ENCODE results near the gene CPB1. TPM values are rescaled to one million over a fixed set of nuclear protein-coding genes. Genes with fewer than 3 reads are reported as not detected.

CPB1 gene
- total RNA-seq, 1 experiment from 2014 or later = not detected

DNA sequence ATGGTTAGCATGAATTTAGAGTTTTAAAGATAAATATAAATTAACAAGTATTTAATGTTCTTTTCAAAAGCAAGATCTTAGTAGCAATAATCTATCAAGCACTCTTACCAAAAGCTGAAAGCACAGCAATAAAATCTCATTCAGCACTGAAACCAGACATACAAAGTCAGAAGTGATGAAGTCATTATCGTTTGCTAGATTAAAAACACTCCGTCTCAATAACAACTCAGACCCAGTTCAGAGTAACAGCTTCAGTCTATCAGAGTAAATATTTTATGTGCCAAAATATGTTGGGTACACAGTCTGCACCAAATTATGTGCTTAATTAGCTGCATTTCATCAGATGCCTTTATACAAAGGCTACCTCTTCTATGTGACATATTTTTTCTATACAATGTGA is 79.1 kb downstream of the CPB1 start:
- DNase-seq (no peak), ATAC-seq (no peak)
- Histone ChIP-seq H3K9ac (ENCODE audit: low read length) (no peak overlapping the region), H3K9me3 (ENCODE audit: low read length) (no peaks in the 10 kb centered on the region), H3K4me3 (ENCODE audit: low read length) (no peak overlapping the region), H3K27ac (ENCODE audit: low read length) (no peak overlapping the region), H3K36me3 (ENCODE audit: low read depth, low read length) (no peaks in the 10 kb centered on the region), H3K79me2 (ENCODE audit: low read length) (no peaks in the 10 kb centered on the region), H3K9me2 (replicated peaks; ENCODE audit: low read length) (no peaks in the 10 kb centered on the region), H4K20me1 (ENCODE audit: low read length) (no peaks in the 10 kb centered on the region), H3K27me3 (ENCODE audit: low read length) (peaks cover 21% of the 10 kb centered on the region; the same call in 1 of the 2 replicates), H3K4me1 (ENCODE audit: insufficient read depth, low read length) (0 out of 2 replicates have a peak, but pooled peaks cover 9% of the 10 kb centered on the region), H3K4me2 (ENCODE audit: low read length) (no peak overlapping the region), H3F3A (ENCODE audit: low read length, unreplicated experiment) (no peaks in the 10 kb centered on the region), H2AFZ (ENCODE audit: low read length) (no peak overlapping the region)
- intact Hi-C loops (cut with micrococcal nuclease) = no loop called here
- TF ChIP-seq EZH2 (IDR thresholded peaks at IDR 0.05; ENCODE audit: low read length, unreplicated experiment) = no peak
- TF ChIP-seq EZH2phosphoT487 (IDR thresholded peaks at IDR 0.05; ENCODE audit: borderline replicate concordance, low read length) = no peak
- TF ChIP-seq, protein P1, sequence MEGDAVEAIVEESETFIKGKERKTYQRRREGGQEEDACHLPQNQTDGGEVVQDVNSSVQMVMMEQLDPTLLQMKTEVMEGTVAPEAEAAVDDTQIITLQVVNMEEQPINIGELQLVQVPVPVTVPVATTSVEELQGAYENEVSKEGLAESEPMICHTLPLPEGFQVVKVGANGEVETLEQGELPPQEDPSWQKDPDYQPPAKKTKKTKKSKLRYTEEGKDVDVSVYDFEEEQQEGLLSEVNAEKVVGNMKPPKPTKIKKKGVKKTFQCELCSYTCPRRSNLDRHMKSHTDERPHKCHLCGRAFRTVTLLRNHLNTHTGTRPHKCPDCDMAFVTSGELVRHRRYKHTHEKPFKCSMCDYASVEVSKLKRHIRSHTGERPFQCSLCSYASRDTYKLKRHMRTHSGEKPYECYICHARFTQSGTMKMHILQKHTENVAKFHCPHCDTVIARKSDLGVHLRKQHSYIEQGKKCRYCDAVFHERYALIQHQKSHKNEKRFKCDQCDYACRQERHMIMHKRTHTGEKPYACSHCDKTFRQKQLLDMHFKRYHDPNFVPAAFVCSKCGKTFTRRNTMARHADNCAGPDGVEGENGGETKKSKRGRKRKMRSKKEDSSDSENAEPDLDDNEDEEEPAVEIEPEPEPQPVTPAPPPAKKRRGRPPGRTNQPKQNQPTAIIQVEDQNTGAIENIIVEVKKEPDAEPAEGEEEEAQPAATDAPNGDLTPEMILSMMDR (conservative IDR thresholded peaks at IDR 0.05; ENCODE audit: low read depth, low read length) = no peak
- POLR2A ChIA-PET (ENCODE audit: unreplicated experiment) = no interaction called here
- BruUV-seq (replicated peaks) = no TSS peak
- CTCF ChIA-PET = no interaction called here

Other genes starting within 250 kb of the CPB1 start
- 0.15 TPM in 1 of 2 replicates, not detected in the other for gene AGTR1, start 129.9 kb upstream of the CPB1 start, total RNA-seq (2014; rRNA removed)
- not detected in 2 replicates for gene CPA3, start 37.5 kb downstream of the CPB1 start, total RNA-seq (2014; rRNA removed)
- 9.9 and 12.0 TPM in 2 replicates for gene GYG1, start 163.7 kb downstream of the CPB1 start, total RNA-seq (2014; rRNA removed)

Data from PC-3 (cell line).